GM03348 (cell line): ENCODE measurements around the gene DLG1.
A peak's percentile ranks its signal among the peaks of the same experiment; 100 is the strongest.

Experiments used
- DNase-seq: peaks from one replicate; pipeline ENCODE4 v3.0.0; 2012; ENCODE audit warnings: low spot score

The DLG1 gene

GRCh38 chr3:197248341-197248740 is 50.1 kb downstream of the DLG1 start:
- DNase-seq: no peak

- no peak for DNase-seq
Observed at GRCh38 chr3:197244751-197245150, 53.7 kb downstream of the DLG1 start.

DNA sequence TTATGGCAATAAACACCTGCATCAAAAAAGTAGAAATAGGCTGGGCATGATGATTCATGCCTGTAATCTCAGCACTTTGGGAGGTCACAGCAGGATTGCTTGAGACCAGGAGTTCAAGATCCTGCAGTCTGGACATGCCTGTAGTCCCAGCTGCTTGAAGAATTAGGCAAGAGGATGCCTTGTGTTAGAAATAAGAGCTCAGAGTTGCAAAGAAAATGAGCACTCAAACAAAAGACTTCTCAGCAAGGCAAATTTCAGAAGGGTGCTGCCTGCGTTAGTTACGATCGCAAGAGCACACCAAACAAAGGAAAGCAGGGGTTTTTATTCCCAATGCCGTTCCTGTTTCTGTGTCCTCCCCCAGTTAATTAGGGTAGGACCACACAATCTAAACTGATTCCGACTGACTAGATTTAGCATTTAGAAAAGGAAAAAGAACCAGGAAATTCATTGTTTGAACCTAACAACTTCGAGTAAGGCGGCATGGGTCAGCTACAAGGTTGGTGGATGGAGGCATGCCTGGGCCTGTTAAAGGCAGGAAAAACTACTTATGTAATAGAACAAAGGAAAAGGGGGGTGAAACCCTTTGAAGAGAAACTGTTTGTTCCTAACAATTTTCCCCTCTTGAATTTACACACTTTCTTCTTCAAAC is 55.5 kb downstream of the DLG1 start:
- no peak for DNase-seq

- no peak for DNase-seq
Observed at GRCh38 chr3:197241173-197241572, 57.2 kb downstream of the DLG1 start.

- DNase-seq: no peak
Observed at GRCh38 chr3:197239857-197240256, 58.6 kb downstream of the DLG1 start.

- no peak for DNase-seq
Observed at GRCh38 chr3:197238842-197239241, 59.6 kb downstream of the DLG1 start.

DNA sequence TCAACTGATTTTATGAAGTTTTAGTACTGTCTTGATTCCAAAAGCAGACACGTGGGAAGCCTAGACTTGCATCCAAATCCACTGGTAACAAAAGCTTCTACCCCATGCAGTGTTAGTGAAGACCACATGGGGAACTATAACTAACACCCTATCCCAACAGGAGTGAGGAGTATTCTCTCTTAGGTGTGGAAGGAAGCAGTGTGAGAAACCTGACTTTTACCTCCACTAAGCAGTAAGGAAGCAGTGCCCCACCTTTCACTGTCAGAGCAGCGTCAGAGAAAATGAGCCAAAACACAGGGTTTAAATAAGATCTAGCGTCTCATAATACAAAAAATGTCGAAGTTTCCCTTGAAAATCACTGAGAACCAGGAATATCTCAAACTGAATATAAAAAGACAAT is 60.5 kb downstream of the DLG1 start:
- DNase-seq: no peak

GRCh38 chr3:197236362-197236761 is 62.0 kb downstream of the DLG1 start:
- no peak for DNase-seq

DNA sequence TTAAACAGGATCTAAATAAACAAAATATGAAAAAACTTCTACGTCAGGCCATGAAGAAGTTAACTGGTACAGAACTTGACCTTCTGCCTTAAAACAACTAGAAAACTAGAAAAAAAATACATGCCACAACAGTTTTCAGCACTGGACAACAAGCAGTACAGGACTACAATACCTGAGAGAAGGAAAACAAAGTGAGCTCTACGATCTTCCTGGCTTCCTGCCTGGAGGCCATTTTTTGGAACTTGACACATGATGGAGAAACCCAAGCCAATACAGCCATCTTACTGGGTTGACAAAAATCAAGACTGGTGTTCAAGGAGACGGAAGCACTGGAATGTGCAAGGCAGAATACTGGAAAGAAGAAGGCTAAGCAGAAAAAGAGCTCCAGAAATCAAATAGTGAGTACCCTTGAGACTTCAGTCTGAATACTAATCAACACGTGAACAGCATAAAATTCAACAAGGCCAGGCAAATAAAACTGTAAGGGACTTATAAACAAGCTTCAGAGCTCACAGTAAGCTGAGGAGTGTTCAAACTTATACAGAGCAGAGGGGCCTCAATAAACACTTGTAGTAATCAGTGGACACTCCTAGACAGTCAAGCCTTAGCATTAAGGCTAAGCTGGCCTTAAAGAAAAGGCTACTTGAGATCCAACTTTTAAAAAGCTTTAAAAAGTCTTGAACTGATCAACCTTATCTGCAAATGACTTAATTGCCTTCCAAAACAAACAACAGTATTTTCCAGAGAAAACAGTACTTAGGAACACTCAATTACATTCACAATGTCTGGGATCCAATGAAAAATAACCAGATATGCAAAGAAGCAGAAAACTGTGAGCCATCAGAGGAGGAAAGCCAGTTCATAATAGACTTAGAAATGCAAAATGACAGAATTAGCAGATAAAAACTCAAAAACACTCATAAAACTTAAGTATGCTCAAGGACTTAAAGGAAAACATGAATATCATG is 63.2 kb downstream of the DLG1 start:
- no peak for DNase-seq

DNA sequence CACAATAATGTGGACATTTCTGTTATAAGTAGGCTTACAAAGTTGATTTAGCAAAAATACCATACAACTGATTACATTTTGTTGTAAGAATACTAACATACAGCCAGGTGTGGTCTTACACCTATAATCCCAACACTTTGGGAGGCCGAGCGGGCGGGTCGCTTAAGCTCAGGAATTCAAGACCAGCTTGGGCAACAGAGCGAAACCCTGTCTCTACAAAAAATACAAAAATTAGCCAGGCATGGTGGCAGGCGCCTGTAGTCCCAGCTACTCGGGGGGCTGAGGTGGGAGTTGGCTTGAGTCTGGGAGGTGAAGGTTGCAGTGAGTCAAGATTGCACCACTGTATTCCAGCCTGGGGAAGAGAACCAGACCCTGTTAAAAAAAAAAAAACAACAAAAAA is 67.1 kb downstream of the DLG1 start:
- DNase-seq: no peak

GRCh38 chr3:197229836-197230235 is 68.6 kb downstream of the DLG1 start:
- DNase-seq: no peak

DNA sequence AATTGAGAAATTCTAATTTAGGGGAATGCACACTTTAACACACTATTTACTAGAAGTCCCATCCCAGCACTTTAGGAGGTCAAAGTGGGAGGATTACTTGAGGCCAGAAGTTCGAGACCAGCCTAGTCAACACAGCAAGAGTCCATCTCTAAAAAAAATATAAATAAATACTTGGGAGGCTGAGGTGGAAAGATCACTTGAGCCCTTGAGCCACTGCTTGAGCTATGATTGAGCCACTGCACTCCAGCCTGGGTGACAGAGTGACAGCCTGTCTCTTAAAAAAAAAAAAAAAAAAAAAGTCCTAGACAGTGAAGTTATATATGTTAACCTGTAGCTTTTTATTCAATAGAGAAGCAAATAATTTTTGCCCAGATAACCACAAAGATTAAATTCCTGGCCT is 69.2 kb downstream of the DLG1 start:
- DNase-seq: no peak

GRCh38 chr3:197227780-197228574 is 70.4 kb downstream of the DLG1 start:
- no peak for DNase-seq

GRCh38 chr3:197226179-197226578 is 72.2 kb downstream of the DLG1 start:
- no peak for DNase-seq

DNA sequence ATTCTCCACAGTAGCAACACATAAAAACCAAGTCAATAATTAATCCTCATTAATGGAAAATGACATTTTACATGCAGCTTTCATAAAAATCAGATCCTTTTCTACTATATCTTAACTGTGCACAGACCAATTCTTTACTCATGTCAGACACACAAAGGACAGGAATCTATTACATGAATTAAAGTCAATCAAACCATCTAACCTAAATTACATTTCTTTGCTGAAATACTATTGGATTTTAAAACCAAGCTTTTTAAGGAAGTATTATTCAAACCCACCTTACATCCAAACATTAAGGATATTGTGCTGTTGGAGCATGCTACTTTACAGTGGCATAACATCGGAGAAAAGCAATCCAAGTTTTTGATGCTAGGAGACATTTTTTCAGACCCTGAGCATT is 72.8 kb downstream of the DLG1 start:
- DNase-seq: no peak

- peak; percentile 62 for DNase-seq
Observed at GRCh38 chr3:197224034-197224444, 74.4 kb downstream of the DLG1 start.

DNA sequence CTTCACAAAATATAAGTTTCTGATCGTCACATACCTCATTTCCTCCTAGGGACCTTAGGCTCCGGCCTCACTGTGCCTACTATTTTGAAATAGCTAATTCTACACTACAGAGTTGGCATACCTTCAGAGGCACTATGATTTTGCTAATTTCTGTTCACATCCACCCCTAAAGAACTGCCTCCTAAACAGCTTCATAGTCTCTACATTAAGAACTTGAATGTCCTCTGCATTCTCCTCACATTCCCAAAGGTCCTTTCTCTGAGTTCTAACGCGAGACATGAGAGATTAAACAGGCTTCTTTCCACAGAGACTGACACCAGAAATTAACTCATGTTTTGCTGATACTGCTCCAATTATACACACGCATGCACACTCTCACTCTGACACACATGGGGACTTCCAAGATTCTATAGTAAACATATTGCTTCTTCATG is 75.5 kb downstream of the DLG1 start:
- peak; percentile 8 for DNase-seq

DNA sequence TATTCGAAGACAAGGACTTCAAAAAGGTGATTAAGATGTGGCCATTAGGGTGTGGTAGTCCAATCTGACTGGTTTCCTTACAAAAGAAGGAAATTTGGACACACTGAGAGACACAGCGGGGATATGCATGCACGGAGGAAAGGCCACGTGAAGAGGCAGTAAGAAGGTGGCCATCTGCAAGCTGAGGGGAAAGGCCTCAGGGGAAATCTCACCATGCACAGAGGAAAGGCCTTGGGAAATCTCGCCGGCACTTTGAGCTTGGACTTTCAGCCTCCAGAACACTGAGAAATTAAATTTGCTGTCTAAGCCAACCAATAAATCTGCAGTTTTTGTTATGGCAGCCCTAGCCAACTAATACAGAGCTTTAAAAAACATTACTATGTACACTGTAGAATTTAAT is 78.8 kb downstream of the DLG1 start:
- no peak for DNase-seq

- no peak for DNase-seq
Observed at GRCh38 chr3:197218210-197218609, 80.2 kb downstream of the DLG1 start.

DNA sequence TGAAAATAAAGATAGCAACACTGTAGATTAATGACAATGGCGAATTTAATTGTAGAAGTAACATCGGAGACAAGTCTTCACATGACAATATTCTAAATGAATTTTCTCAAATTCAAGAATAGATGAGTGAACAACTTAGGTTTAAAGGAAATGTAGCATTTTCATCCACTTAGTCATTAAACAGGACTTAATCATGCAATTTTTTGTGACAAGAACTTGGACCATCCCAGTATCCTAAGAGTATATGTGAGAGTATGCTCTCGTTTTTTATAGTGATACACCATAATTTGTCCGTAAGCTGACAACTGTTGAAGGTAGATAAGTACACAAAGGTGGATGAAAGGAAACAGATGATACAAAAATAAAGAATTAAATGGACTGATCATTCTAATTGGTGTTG is 81.5 kb downstream of the DLG1 start:
- peak; percentile 15 for DNase-seq

GRCh38 chr3:197216169-197216860 is 82.1 kb downstream of the DLG1 start:
- DNase-seq: peak; percentile 53

GRCh38 chr3:197212290-197212689 is 86.1 kb downstream of the DLG1 start:
- DNase-seq: no peak
